HG03378 (cell line): ENCODE results near the gene CFAP68.
"Not testable (repeated sequence)": the region's sequence is repeated elsewhere in the genome, so short reads cannot be mapped to it uniquely, and the experiment has no call there.

Experiments
- ATAC-seq: cut with Tn5 transposase; IDR thresholded peaks from one replicate; pipeline ENCODE4 v1.9.1; 2021; ENCODE audit warnings: mild to moderate bottlenecking, moderate library complexity; ENCODE audit not compliant: unreplicated experiment

The CFAP68 gene

DNA sequence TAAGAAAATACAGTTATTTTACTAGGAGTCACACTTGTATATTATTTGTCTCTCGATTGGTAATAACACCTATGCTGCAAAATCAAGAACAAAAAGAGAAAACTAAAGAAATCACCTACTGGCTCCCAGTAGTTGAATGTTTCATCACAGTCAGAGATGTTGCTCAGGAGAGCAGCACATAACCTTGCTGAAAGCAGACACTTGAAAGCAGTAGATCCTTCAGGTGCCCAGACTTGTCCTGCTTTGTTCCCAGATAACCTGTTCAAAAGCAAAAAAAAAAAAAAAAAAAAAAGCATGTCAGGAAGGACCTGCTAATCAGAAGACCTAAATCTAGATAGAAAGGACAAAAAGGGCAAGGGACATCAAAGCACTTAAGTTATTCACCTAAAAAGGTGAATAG, 9.2 kb upstream of the CFAP68 start:
- ATAC-seq: no peak

DNA sequence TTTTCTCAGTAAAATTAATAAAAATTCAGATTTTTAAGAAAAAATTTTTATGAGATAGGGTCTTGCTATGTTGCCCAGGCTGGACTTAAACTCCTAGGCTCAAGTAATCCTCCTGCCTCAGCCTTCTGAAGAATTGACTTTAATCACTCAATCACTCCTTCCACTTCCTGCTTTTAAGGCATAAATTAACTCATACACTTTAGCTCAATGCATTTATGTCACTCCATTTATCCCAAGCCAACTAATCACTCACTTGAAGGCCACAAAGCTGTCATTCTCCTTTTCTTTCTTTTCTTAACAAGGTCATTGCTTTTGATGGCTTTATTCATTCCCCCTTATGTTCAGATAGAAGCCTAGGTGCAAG, 8.8 kb upstream of the CFAP68 start:
- ATAC-seq: peak; percentile 11

GRCh38 chr11:111870886-111871692, 8.3 kb upstream of the CFAP68 start, which contains the start of gene ALG9:
Gene ALG9, minus strand, starts transcription at chr11:111871581. Its CDS starts 99 bp downstream, at chr11:111871482.
- peak; percentile 76 for ATAC-seq

DNA sequence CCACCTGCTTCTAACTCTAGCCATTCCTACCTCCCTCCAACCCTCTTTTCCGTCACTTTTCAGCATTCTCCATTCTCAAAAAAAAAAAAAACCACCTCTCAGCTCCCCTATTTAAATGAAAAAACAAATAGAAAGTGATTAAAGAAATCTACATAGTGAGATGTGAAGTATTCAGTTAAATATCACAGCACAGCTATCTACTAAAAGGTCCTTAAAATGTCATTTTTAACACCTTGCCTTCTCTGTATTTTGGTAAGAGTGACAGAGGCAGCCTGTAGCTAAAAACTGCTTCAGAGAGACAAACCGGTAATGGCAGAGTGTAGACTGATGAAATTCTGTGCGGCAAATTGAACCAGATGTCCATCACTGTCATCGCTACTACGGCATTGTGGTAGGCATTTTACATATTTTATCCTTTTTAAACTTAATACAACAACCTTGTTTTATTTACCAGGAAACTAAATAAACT, 7.6 kb upstream of the CFAP68 start:
- no peak for ATAC-seq

- no peak for ATAC-seq
These were observed 924 bp upstream of the CFAP68 start for GRCh38 chr11:111878385-111878848.

GRCh38 chr11:111879637-111879960, 258 bp downstream of the CFAP68 start:
- no peak for ATAC-seq

- ATAC-seq: no peak
These were observed 2.9 kb downstream of the CFAP68 start for GRCh38 chr11:111882202-111882601.

GRCh38 chr11:111885053-111885452, 5.7 kb downstream of the CFAP68 start:
- not testable (repeated sequence) for ATAC-seq

GRCh38 chr11:111886032-111886431, 6.7 kb downstream of the CFAP68 start:
- ATAC-seq: no peak

DNA sequence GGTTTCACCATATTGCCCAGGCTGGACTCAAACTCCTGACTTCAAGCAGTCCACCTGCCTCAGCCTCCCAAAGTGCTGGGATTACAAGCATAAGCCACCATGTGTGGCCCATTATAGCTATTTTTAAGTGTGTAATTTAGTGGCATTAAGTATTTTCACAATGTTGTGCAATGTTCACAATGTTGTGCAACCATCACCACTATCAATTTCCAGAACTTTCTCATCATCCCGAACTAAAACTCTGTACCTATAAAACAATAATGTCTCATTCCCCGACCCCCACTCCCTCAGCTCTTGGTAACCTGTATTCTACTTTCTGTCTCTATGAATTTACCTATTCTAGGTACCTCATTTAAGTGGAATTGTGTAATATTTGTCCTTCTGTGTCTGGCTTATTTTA, 7.5 kb downstream of the CFAP68 start:
- no peak for ATAC-seq

GRCh38 chr11:111905411-111905810, 26.1 kb downstream of the CFAP68 start:
- ATAC-seq: no peak

- ATAC-seq: no peak
These were observed 27.3 kb downstream of the CFAP68 start for GRCh38 chr11:111906680-111907079.

DNA sequence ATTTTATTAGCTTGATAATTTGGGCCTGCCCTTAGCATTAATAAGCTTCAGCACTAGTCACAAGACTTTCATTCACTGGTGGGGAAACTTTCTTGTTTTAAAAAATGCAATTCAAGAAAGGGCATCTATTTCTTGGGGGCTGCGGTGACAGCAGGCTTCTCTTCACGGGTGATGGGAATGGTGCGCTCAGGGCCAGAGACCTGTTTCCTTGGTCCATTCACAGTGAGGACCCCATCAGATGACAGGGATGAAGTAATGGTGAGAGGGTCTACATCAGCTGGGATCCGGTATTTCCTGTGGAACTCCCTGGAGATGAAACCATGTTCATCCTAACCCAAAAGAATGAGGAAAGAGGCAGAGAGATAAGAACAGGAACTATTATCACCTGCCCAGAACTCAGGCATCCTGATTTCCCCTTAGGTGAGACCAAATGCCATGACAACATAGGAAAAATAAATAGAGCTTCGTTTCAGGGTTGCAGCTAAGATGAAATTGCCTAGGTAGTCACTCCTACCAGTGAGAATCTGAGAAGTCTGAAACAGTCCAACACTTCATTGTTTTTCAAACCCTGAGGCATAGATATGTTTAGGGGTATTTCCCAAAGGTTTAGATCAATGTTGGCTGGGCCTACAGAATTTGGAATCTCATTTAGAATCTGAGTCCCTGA, 29.4 kb downstream of the CFAP68 start:
- ATAC-seq: no peak

DNA sequence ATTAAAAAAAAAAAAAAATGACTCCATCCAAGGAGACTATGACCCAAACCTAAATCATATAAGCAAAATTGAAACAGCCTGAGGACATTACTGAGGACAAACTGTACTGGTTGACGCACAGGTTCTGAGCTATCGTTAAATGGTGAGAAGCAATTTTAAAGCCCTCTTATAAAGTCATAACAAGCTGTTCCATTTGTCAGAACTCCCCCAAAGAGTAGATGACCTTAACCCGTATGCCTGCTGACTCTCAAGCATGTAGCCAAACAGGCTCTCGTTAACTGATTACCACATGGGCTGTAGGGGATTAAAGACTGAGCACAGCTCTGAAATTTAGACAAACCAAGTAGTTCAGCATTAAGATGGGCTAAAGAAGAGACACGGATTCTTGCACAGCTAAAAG, 30.0 kb downstream of the CFAP68 start:
- ATAC-seq: no peak

- no peak for ATAC-seq
These were observed 31.6 kb downstream of the CFAP68 start for GRCh38 chr11:111910676-111911562.

DNA sequence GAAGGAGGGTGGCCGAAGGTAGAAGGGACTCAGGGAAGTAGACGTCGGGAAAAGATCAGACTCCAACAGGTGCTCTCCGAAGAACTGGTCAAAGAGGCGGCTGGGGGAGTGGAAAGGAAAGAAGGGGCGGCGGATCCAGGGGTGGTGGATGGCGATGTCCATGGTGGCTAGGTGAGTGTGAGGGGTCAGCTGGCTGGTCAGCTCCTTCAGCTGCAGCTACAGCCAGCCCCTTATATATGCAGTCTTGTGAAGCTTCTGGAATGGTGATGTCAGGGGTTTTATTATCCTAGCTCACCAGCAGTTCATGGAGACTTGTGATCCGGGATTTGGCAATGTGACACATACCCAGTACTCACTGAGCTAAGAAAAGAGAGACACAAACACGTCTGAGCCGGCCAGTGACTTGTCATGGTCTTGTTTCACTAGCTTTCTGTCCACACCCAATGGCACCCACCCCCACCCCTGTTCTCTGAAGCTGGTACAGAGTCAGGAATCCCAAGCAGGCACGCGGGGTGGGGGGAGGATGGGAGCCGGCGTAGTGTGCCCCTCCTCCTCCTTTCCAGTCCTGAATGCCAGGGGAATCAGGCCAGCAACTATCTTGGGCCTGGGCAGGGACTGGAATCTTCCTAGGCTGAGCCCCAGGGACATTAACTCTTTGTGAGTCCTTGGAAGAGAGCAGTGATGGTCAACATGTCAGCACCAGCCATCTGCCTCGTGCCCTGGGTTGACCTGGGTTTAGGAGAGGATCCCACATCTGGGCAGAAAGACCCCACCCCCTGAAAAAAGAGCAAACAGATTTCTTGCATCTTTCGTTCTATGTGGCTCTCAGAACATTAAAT, 32.4 kb downstream of the CFAP68 start, which contains the start of gene CRYAB:
Gene CRYAB, minus strand, starts transcription at position 208 of the 839 bp plus-strand sequence. Its CDS starts 46 bp downstream, at position 162.
- ATAC-seq: no peak

DNA sequence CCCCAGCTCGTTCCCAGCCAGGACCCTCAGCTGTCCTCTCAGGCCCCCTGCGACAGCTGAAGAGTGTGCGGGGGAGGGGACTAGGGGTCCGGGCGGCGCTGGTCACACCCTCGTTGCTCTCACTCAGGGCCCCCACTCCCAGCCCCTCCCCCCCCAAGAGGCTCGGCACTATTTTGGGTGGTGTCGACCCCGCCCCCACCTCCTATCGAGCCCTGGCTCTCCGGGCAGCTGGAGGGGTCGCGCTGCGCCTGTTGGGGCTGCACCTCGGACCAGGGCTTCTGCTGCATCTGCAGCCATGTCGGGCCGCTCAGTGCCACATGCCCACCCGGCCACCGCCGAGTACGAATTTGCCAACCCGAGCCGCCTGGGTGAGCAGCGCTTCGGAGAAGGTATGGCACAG, 33.2 kb downstream of the CFAP68 start, which contains the start of gene HSPB2:
Gene HSPB2, plus strand, starts transcription at position 200 of the 400 bp plus-strand sequence. Its CDS starts 96 bp downstream, at position 296.
- no peak for ATAC-seq

GRCh38 chr11:111913031-111913861, 33.9 kb downstream of the CFAP68 start:
- ATAC-seq: no peak

DNA sequence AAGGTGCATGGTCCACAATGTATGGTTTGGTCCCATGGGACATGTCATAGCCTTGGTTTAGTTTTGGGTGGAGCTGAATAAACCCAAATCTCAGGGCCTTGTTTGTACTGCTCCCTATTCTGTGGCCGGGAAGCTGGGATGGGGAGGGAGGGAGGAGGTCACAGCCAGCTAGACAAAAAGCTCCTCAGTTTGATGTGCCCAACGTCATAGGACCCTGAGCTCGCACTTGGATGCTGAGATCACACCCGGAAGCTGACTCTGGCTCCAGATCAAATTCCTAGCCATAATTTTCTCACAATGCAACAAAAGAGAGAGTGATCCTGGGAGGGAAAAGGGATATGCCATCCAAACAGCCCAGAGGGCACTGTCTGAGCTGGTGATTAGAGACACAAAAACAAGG, 34.7 kb downstream of the CFAP68 start:
- no peak for ATAC-seq
